Esophagus squamous epithelium (tissue), 5 donors: ENCODE measurements around the gene CRELD2. TPM values are rescaled to one million over a fixed set of nuclear protein-coding genes. Genes with fewer than 3 reads are reported as not detected.

Source experiments
- DNase-seq: peaks from one replicate; lab custom pipeline; 2025; lab: John Stamatoyannopoulos, UW
- H3K27ac ChIP-seq, 4 donors: fragments of 200-600 bp; sonication (generic); one replicate each; pipeline ENCODE4 v1.5.1; 2016 to 2019; ENCODE audit warnings: mild to moderate bottlenecking in 1 of 4
- H3K27me3 ChIP-seq, 4 donors: fragments of 200-600 bp; sonication (generic); 1 replicate in 3 of 4; 2 replicates in 1 of 4; pipeline versions ENCODE4 v1.5.1 to v1.6.0; 2017 to 2021; ENCODE audit warnings: antibody characterized with exemption in 1 of 4
- H3K36me3 ChIP-seq, 3 donors: fragments of 200-600 bp; sonication (generic); one replicate each; pipeline ENCODE4 v1.5.1; 2016 to 2019
- H3K4me1 ChIP-seq, 3 donors: fragments of 200-600 bp; sonication (generic); one replicate each; pipeline ENCODE4 v1.5.1; 2017 to 2019
- H3K4me3 ChIP-seq, 4 donors: fragments of 200-600 bp; sonication (generic); 1 replicate in 3 of 4; 2 replicates in 1 of 4; pipeline ENCODE4 v1.5.1; 2016 to 2019; ENCODE audit warnings: mild to moderate bottlenecking in 2 of 4, moderate library complexity in 1 of 4
- H3K9me3 ChIP-seq, 3 donors: fragments of 200-600 bp; sonication (generic); one replicate each; pipeline ENCODE4 v1.5.1; 2016 to 2019
- CTCF ChIP-seq, 6 experiments: fragments of 450-650 bp in 4 of 6; fragments of 200-600 bp in 2 of 6; sonication (generic) in 2 of 6; IDR thresholded peaks; one replicate each; pipeline ENCODE4 v1.5.1; 2016 to 2019; ENCODE audit warnings: antibody characterized with exemption in 6 of 6, mild to moderate bottlenecking in 4 of 6, moderate library complexity in 4 of 6
- POLR2A ChIP-seq, 4 donors: fragments of 450-650 bp; IDR thresholded peaks; one replicate each; pipeline ENCODE4 v1.6.1; 2017; ENCODE audit warnings: antibody characterized with exemption in 4 of 4, mild to moderate bottlenecking in 4 of 4, moderate library complexity in 3 of 4
- WGBS, 2 donors: methylation state at CpG; one replicate each; pipeline ENCODE4 v1.1.5; 2018; 5-methylcytosine and 5-hydroxymethylcytosine counted together
- intact Hi-C: fragments of 100-400 bp; cut with DNase I; formaldehyde crosslinking; loops from one replicate; pipeline ENCODE4 v1.15.0; 2022
- total RNA-seq, 4 donors: library from RNA; depleted of rRNA; stranded (reverse); fragments of >200 nt; gene quantifications; one replicate each; pipeline ENCODE4 v1.1.0, GENCODE V29; 2016
- donor health status: DM: yes; HTN: yes; CAD: no.

CRELD2 gene
- total RNA-seq, 4 donors from 2014 or later = 22.7 to 45.7 (median 35.5) TPM

- Histone ChIP-seq H3K4me3 (no peak overlapping the region), H3K36me3 (no peaks in the 10 kb centered on the region), H3K4me1 (peaks cover 63 to 96% (median 68%) of the 10 kb centered on the region in 3 donors), H3K9me3 (no peaks in the 10 kb centered on the region), H3K27me3 (no peaks in the 10 kb centered on the region), H3K27ac (peak overlapping the region; percentile 87 to 94 (median 91))
- 36 to 37% methylated on average over 9 to 13 of the region's 24 CpGs for WGBS, 2 donors
- DNase-seq = no peak
- TF ChIP-seq POLR2A (IDR thresholded peaks at IDR 0.05) = no peak
- TF ChIP-seq CTCF (IDR thresholded peaks at IDR 0.05) = no peak
- intact Hi-C loops = no loop called here
Observed at GRCh38 chr22:49951986-49952896, 33.8 kb downstream of the CRELD2 start.

- Histone ChIP-seq H3K27me3 (no peaks in the 10 kb centered on the region), H3K4me1 (peaks cover 55 to 88% (median 60%) of the 10 kb centered on the region in 3 donors), H3K36me3 (no peaks in the 10 kb centered on the region), H3K9me3 (no peaks in the 10 kb centered on the region), H3K4me3 (no peak overlapping the region), H3K27ac (peak overlapping the region in 3 of 4 donors; percentile 65 to 93 (median 89))
- 66 to 67% methylated on average over 3 to 12 of the region's 20 CpGs for WGBS, 2 donors
- TF ChIP-seq CTCF (IDR thresholded peaks at IDR 0.05) (no peak), POLR2A (IDR thresholded peaks at IDR 0.05) (no peak)
- DNase-seq = no peak
- intact Hi-C loops = no loop called here
Observed at GRCh38 chr22:49953027-49953679, 34.7 kb downstream of the CRELD2 start.

- no peak overlapping the region for H3K4me3 ChIP-seq
- H3K4me1 ChIP-seq = peaks cover 50 to 88% (median 54%) of the 10 kb centered on the region in 3 donors
- H3K27me3 ChIP-seq = no peaks in the 10 kb centered on the region
- peak overlapping the region in 3 of 4 donors; percentile 14 to 89 (median 65) for H3K27ac ChIP-seq
- no peak for TF ChIP-seq POLR2A (IDR thresholded peaks at IDR 0.05)
- no peak for TF ChIP-seq CTCF (IDR thresholded peaks at IDR 0.05)
- no peaks in the 10 kb centered on the region for H3K36me3 ChIP-seq
- intact Hi-C loops = no loop called here
- DNase-seq = no peak
- 60% methylated on average over 11 of the region's 18 CpGs; no CpG with 5 or more reads in 1 of the 2 donors for WGBS, 2 donors
- H3K9me3 ChIP-seq = no peaks in the 10 kb centered on the region
Observed at GRCh38 chr22:49953680-49954344, 35.4 kb downstream of the CRELD2 start.

GRCh38 chr22:49954354-49954753, 35.9 kb downstream of the CRELD2 start:
- TF ChIP-seq POLR2A (IDR thresholded peaks at IDR 0.05) (no peak), CTCF (IDR thresholded peaks at IDR 0.05) (no peak)
- intact Hi-C loops = no loop called here
- 70% methylated on average over 2 of the region's 8 CpGs; no CpG with 5 or more reads in 1 of the 2 donors for WGBS, 2 donors
- DNase-seq = no peak
- H3K36me3 ChIP-seq = no peaks in the 10 kb centered on the region
- no peaks in the 10 kb centered on the region for H3K27me3 ChIP-seq
- H3K4me3 ChIP-seq = no peak overlapping the region
- H3K27ac ChIP-seq = peak overlapping the region in 3 of 4 donors; percentile 14 to 89 (median 65)
- H3K4me1 ChIP-seq = peaks cover 45 to 88% (median 51%) of the 10 kb centered on the region in 3 donors
- no peaks in the 10 kb centered on the region for H3K9me3 ChIP-seq
